GM13976 (cell line): ENCODE results near the gene P2RX7.

ENCODE experiments used
- DNase-seq: peaks from one replicate; pipeline ENCODE4 v3.0.0; 2012; ENCODE audit warnings: low spot score
- in situ Hi-C: fragments of 300-500 bp; cut with MboI; formaldehyde crosslinking; loops from one replicate; pipeline ENCODE4 v1.12.0; 2022; ENCODE audit warnings: low sequenced_read_pairs, mixed read lengths, inconsistent platforms; ENCODE audit not compliant: unreplicated experiment
- TF ChIP-seq, protein P1 (sequence below): IDR thresholded peaks from 2 replicates; pipeline ENCODE4 v1.5.1; 2012; ENCODE audit warnings: borderline replicate concordance, mild to moderate bottlenecking; ENCODE audit not compliant: insufficient read depth; ENCODE audit errors: extremely low read depth, missing control alignments, control extremely low read depth

The P2RX7 gene

GRCh38 chr12:121181181-121181580 lies 48.5 kb downstream of the P2RX7 start:
- in situ Hi-C loops = no loop called here
- TF ChIP-seq, protein P1, sequence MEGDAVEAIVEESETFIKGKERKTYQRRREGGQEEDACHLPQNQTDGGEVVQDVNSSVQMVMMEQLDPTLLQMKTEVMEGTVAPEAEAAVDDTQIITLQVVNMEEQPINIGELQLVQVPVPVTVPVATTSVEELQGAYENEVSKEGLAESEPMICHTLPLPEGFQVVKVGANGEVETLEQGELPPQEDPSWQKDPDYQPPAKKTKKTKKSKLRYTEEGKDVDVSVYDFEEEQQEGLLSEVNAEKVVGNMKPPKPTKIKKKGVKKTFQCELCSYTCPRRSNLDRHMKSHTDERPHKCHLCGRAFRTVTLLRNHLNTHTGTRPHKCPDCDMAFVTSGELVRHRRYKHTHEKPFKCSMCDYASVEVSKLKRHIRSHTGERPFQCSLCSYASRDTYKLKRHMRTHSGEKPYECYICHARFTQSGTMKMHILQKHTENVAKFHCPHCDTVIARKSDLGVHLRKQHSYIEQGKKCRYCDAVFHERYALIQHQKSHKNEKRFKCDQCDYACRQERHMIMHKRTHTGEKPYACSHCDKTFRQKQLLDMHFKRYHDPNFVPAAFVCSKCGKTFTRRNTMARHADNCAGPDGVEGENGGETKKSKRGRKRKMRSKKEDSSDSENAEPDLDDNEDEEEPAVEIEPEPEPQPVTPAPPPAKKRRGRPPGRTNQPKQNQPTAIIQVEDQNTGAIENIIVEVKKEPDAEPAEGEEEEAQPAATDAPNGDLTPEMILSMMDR = no peak
- DNase-seq = no peak

GRCh38 chr12:121182222-121182893 lies 49.7 kb downstream of the P2RX7 start:
- no peak for DNase-seq
- in situ Hi-C loops = no loop called here
- TF ChIP-seq, protein P1 = no peak

DNA sequence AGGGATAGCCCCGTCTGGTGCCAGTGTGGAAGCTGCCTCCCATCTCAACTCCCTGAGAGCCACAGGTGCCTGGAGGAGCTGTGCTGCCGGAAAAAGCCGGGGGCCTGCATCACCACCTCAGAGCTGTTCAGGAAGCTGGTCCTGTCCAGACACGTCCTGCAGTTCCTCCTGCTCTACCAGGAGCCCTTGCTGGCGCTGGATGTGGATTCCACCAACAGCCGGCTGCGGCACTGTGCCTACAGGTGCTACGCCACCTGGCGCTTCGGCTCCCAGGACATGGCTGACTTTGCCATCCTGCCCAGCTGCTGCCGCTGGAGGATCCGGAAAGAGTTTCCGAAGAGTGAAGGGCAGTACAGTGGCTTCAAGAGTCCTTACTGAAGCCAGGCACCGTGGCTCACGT lies 51.7 kb downstream of the P2RX7 start:
- TF ChIP-seq, protein P1 = no peak
- in situ Hi-C loops = no loop called here
- no peak for DNase-seq

- in situ Hi-C loops = no loop called here
- no peak for DNase-seq
- TF ChIP-seq, protein P1 = no peak
These were observed 52.6 kb downstream of the P2RX7 start for GRCh38 chr12:121184984-121185889.

- DNase-seq = no peak
- in situ Hi-C loops = no loop called here
- TF ChIP-seq, protein P1 = no peak
These were observed 54.1 kb downstream of the P2RX7 start for GRCh38 chr12:121186826-121187225.

DNA sequence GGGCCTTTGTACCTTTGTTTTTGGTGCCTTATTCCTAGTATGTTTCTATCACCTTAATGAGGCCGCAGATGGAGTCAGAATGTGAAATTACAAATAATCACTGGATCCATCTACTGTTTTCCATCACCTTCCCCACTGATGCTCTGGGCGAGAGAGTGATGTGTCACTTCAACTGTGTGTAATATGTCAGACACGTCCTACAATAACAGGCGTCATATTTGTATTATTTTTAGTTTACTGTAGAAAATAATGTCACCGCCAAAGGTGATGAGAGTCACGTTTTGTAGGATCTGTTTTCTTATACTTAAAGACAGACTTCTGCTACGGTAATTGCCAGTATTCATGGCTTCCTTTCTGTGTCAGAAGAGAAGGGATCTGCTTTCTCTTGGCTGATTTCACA lies 54.8 kb downstream of the P2RX7 start:
- DNase-seq = no peak
- in situ Hi-C loops = no loop called here

More for the DNA sequence above, 54.8 kb downstream of the P2RX7 start:
- TF ChIP-seq, protein P1 = no peak
